MM.1S (cell line): ENCODE results near the gene TBL1XR1.
"Not testable (repeated sequence)": the region's sequence is repeated elsewhere in the genome, so short reads cannot be mapped to it uniquely, and the experiment has no call there.

Source experiments
- DNase-seq: peaks from one replicate; pipeline ENCODE4 v3.0.0-alpha.2; 2015
- H2AFZ ChIP-seq: fragments of 300-600 bp; sonication (generic); 2 replicates; pipeline ENCODE4 v1.6.0; 2016; ENCODE audit warnings: antibody characterized with exemption, low read length
- H3F3A ChIP-seq: fragments of 300-600 bp; sonication (generic); 2 replicates; pipeline ENCODE4 v1.6.1; 2016; ENCODE audit warnings: mild to moderate bottlenecking, antibody characterized with exemption, low read length, moderate library complexity, mixed read lengths; ENCODE audit not compliant: insufficient read depth
- H3K27ac ChIP-seq: fragments of 300-600 bp; sonication (generic); 2 replicates; pipeline ENCODE4 v1.5.1; 2016; ENCODE audit warnings: mild to moderate bottlenecking, low read length
- H3K27me3 ChIP-seq: fragments of 300-600 bp; sonication (generic); replicated peaks from 2 replicates; pipeline ENCODE4 v1.6.0; 2016; ENCODE audit warnings: low read length; ENCODE audit not compliant: insufficient read depth
- H3K36me3 ChIP-seq: fragments of 300-600 bp; sonication (generic); replicated peaks from 2 replicates; pipeline ENCODE4 v1.6.1; 2016; ENCODE audit warnings: mild to moderate bottlenecking, low read length, mixed read lengths; ENCODE audit not compliant: insufficient read depth
- H3K4me1 ChIP-seq: fragments of 300-600 bp; sonication (generic); 2 replicates; pipeline ENCODE4 v1.6.1; 2016; ENCODE audit warnings: low read length, mixed read lengths
- H3K4me2 ChIP-seq: fragments of 300-600 bp; sonication (generic); 2 replicates; pipeline ENCODE4 v1.6.0; 2016; ENCODE audit warnings: low read depth, low read length
- H3K4me3 ChIP-seq: fragments of 300-600 bp; sonication (generic); 2 replicates; pipeline ENCODE4 v1.5.1; 2016; ENCODE audit warnings: low read length, mixed read lengths
- H3K79me2 ChIP-seq: fragments of 300-600 bp; sonication (generic); 2 replicates; pipeline ENCODE4 v1.6.1; 2016; ENCODE audit warnings: mixed run types, low read length, mixed read lengths
- H3K9ac ChIP-seq: fragments of 300-600 bp; sonication (generic); 2 replicates; pipeline ENCODE4 v1.6.1; 2016; ENCODE audit warnings: low read length, mixed read lengths
- H3K9me2 ChIP-seq: fragments of 300-600 bp; sonication (generic); replicated peaks from 2 replicates; pipeline ENCODE4 v1.6.1; 2016; ENCODE audit warnings: mild to moderate bottlenecking, low read length, mixed read lengths; ENCODE audit not compliant: insufficient read depth
- H3K9me3 ChIP-seq: fragments of 300-600 bp; sonication (generic); replicated peaks from 2 replicates; pipeline ENCODE4 v1.6.1; 2016; ENCODE audit warnings: mild to moderate bottlenecking, low read length, mixed read lengths; ENCODE audit not compliant: insufficient read depth
- H4K20me1 ChIP-seq: fragments of 300-600 bp; sonication (generic); 2 replicates; pipeline ENCODE4 v1.6.1; 2016; ENCODE audit warnings: mild to moderate bottlenecking, low read length, moderate library complexity, mixed read lengths; ENCODE audit not compliant: insufficient read depth
- EZH2 ChIP-seq: fragments of 300-600 bp; sonication (generic); optimal IDR thresholded peaks from 2 replicates; pipeline ENCODE3; 2017; ENCODE audit warnings: low read depth, mild to moderate bottlenecking, antibody characterized with exemption, low read length, mixed read lengths
- EZH2phosphoT487 ChIP-seq: fragments of 300-600 bp; sonication (generic); IDR thresholded peaks from 2 replicates; pipeline ENCODE4 v1.6.1; 2018; ENCODE audit warnings: antibody characterized with exemption, low read length
- TF ChIP-seq, protein P1 (sequence below): fragments of 300-600 bp; sonication (generic); IDR thresholded peaks from 2 replicates; pipeline ENCODE4 v1.5.1; 2016; ENCODE audit warnings: antibody characterized with exemption, low read length, mixed read lengths

The TBL1XR1 gene

DNA sequence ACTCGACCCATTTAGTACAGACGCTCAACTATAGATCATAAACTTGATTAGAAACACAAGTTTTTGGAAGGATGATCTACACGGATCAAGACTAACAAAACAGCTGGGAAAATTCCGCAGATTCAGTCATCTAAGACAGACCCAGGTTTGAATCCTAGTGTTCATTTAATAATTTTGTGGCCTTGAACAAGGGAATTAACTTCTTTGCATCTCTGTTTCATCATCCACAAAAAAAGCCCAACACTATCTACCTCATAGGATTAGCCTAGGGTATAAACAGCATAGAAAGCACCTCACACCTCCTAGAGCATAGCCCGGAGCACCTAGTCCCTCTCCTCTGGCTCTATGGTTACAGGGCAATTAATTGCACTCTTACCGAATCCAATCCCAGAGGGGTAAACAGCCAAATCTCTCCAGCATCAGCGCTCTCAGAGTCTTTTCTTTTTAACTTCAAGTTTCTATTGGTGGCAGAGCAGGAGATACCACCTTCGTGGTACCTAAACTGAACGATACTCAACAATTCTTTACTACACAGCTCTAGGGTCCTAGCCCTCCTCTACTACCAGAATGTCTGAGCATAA lies 3.5 kb downstream of the TBL1XR1 start:
- H3K79me2 ChIP-seq = peaks cover 80% of the 10 kb centered on the region
- H3K4me1 ChIP-seq = peaks cover 28% of the 10 kb centered on the region
- H3K4me2 ChIP-seq = peak overlapping the region; percentile 71
- TF ChIP-seq EZH2phosphoT487 (no peak), EZH2 (no peak)
- TF ChIP-seq, protein P1, sequence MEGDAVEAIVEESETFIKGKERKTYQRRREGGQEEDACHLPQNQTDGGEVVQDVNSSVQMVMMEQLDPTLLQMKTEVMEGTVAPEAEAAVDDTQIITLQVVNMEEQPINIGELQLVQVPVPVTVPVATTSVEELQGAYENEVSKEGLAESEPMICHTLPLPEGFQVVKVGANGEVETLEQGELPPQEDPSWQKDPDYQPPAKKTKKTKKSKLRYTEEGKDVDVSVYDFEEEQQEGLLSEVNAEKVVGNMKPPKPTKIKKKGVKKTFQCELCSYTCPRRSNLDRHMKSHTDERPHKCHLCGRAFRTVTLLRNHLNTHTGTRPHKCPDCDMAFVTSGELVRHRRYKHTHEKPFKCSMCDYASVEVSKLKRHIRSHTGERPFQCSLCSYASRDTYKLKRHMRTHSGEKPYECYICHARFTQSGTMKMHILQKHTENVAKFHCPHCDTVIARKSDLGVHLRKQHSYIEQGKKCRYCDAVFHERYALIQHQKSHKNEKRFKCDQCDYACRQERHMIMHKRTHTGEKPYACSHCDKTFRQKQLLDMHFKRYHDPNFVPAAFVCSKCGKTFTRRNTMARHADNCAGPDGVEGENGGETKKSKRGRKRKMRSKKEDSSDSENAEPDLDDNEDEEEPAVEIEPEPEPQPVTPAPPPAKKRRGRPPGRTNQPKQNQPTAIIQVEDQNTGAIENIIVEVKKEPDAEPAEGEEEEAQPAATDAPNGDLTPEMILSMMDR = no peak
- H3F3A ChIP-seq = peaks cover 26% of the 10 kb centered on the region
- H3K36me3 ChIP-seq = peaks cover 10% of the 10 kb centered on the region; the same call in 1 of the 2 replicates
- no peaks in the 10 kb centered on the region for H3K9me3 ChIP-seq
- no peak overlapping the region for H2AFZ ChIP-seq
- H3K9me2 ChIP-seq = no peaks in the 10 kb centered on the region
- peak overlapping the region; percentile 97; the same call in 1 of the 2 replicates for H3K27ac ChIP-seq
- DNase-seq = no peak
- peak overlapping the region; percentile 98; the same call in 1 of the 2 replicates for H3K9ac ChIP-seq
- H4K20me1 ChIP-seq = peaks cover 34% of the 10 kb centered on the region
- H3K4me3 ChIP-seq = peak overlapping the region; percentile 84
- no peaks in the 10 kb centered on the region for H3K27me3 ChIP-seq

DNA sequence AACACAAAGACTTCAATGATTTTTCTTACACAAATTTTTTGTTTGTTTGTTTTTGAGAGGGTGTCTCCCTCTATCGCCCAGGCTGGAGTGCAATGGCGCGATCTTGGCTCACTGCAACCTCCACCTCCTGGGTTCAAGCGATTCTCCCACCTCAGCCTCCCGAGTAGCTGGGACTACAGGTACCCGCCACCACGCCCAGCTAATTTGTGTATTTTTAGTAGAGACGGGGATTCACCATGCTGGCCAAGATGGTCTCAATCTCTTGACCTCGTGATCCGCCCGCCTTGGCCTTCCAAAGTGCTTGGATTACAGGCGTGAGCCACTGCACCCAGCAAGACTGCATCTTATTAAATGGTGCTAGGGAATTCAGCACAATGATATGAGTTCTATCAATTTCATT lies 4.0 kb downstream of the TBL1XR1 start:
- H3K27me3 ChIP-seq, H3K27ac ChIP-seq, H2AFZ ChIP-seq, H3K9me2 ChIP-seq, H3K9ac ChIP-seq, H3K9me3 ChIP-seq, DNase-seq, H3K4me3 ChIP-seq: not testable (repeated sequence)
- Histone ChIP-seq H3K36me3 (peaks cover 10% of the 10 kb centered on the region; the same call in 1 of the 2 replicates), H3K79me2 (peaks cover 85% of the 10 kb centered on the region), H4K20me1 (peaks cover 39% of the 10 kb centered on the region), H3F3A (peaks cover 21% of the 10 kb centered on the region), H3K4me2 (peak overlapping the region; percentile 71; the same call in 1 of the 2 replicates), H3K4me1 (peaks cover 28% of the 10 kb centered on the region)

DNA sequence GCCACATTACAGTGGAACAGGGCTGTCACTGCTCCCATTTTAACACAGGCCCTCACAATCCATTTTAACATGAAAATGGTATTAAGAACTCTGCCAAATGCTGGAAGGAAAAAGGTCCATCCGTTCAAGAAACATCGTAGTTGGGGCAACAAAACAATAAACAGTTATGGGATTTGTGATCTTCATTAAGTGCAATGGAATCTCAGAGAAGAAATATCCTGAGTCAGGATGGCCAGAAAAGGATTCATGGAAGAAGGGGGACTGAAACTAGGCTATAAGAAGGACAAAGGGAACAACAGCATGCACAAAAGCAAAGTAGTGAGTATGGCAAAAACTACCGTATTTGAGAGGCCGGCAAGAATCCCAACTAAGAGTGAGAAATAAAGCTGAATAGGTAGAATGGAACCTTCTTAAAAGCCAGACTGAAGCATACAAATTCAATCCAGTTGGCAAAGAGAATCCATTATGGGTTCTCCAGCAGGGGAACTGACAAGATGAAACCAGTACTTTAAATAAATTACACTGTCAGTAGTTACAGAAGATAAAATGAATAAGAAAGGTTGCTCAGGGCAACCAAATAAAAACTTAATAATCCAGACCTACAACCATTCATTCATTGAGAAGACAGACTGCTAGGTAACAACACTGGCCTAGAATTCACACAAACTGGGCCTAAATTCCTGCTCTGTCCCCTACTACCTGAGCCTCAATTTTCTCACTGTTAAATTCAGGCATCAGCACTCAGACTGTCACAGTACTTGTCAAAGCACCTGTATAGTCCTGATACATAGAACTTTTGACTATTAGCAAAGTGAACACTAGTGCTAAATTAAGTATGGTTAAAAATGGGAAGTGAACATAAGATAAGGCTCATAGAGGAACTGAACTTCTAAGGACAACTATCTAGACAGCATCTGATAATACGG lies 6.3 kb downstream of the TBL1XR1 start:
- H4K20me1 ChIP-seq = peaks cover 57% of the 10 kb centered on the region
- TF ChIP-seq EZH2 = no peak
- no peak for TF ChIP-seq EZH2phosphoT487
- TF ChIP-seq, protein P1 = no peak
- H3K79me2 ChIP-seq = peaks cover 100% of the 10 kb centered on the region
- H3K4me1 ChIP-seq = peaks cover 32% of the 10 kb centered on the region
- no peaks in the 10 kb centered on the region for H3K27me3 ChIP-seq
- H3K4me2 ChIP-seq = peak overlapping the region; percentile 8; the same call in 1 of the 2 replicates
- H3K9ac ChIP-seq = no peak overlapping the region
- no peaks in the 10 kb centered on the region for H3K9me3 ChIP-seq
- H3F3A ChIP-seq = peaks cover 13% of the 10 kb centered on the region
- no peaks in the 10 kb centered on the region for H3K9me2 ChIP-seq
- peaks cover 10% of the 10 kb centered on the region; the same call in 1 of the 2 replicates for H3K36me3 ChIP-seq
- H2AFZ ChIP-seq = no peak overlapping the region
- DNase-seq = no peak
- H3K4me3 ChIP-seq = no peak overlapping the region
- peak overlapping the region; percentile 17; the same call in 1 of the 2 replicates for H3K27ac ChIP-seq

DNA sequence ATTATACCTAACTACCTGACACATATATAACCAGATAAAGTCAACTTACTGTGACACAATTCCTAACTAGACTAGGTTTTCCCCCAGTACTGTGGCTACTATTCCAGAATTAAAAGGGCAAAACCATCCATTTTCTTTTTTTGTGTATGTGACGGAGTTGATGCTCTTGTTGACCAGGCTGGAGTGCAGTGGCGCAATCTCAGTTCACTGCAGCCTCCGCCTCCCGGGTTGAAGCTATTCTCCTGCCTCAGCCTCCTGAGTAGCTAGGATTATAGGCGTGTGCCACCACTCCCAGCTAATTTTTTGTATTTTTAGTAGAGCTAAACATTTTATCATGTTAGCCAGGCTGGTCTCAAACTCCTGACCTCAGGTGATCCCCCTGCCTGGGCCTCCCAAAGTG lies 7.1 kb downstream of the TBL1XR1 start:
- not testable (repeated sequence) for H3K27ac ChIP-seq, H3K4me2 ChIP-seq, H3K9ac ChIP-seq, H3K27me3 ChIP-seq, DNase-seq, H3K9me3 ChIP-seq, H3K4me3 ChIP-seq, H2AFZ ChIP-seq, H3K9me2 ChIP-seq
- Histone ChIP-seq H3K79me2 (peaks cover 100% of the 10 kb centered on the region), H3K4me1 (peaks cover 38% of the 10 kb centered on the region), H3F3A (peaks cover 15% of the 10 kb centered on the region), H4K20me1 (peaks cover 65% of the 10 kb centered on the region), H3K36me3 (peaks cover 10% of the 10 kb centered on the region; the same call in 1 of the 2 replicates)

DNA sequence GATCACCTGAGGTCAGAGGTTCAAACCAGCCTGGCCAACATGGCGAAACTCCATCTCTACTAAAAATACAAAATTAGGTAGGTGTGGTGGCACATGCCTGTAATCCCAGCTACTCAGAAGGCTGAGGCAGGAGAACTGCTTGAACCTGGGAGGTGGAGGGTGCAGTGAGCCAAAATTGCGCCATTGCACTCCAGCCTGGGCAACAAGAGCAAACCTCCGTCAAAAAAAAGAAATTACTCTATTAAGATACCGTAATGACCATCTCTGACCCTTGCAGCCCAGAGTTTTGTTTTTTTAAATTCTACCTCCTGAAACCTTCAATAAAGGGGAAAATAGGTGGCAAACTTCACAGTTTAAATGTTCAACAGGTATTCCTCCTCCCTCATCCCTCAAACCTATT lies 9.0 kb downstream of the TBL1XR1 start:
- not testable (repeated sequence) for H3K27me3 ChIP-seq, H3K36me3 ChIP-seq, H3K4me3 ChIP-seq, H2AFZ ChIP-seq, H3K9me3 ChIP-seq, H3K9ac ChIP-seq, H3K27ac ChIP-seq, H3K4me2 ChIP-seq, DNase-seq, H3K9me2 ChIP-seq
- peaks cover 18% of the 10 kb centered on the region for H3F3A ChIP-seq
- peaks cover 84% of the 10 kb centered on the region for H4K20me1 ChIP-seq
- peaks cover 100% of the 10 kb centered on the region for H3K79me2 ChIP-seq
- peaks cover 33% of the 10 kb centered on the region for H3K4me1 ChIP-seq
